HG02763 (cell line): Measurements from ENCODE around the gene CABP7.

Experiments used
- ATAC-seq: cut with Tn5 transposase; IDR thresholded peaks from one replicate; pipeline ENCODE4 v1.9.1; 2021; ENCODE audit warnings: mild to moderate bottlenecking, moderate library complexity; ENCODE audit not compliant: unreplicated experiment

The CABP7 gene

GRCh38 chr22:29768052-29768693 lies 48.4 kb downstream of the CABP7 start:
- ATAC-seq, result no peak

- no peak for ATAC-seq
Observed at GRCh38 chr22:29769723-29770321, 50.0 kb downstream of the CABP7 start.

- no peak for ATAC-seq
Observed at GRCh38 chr22:29772170-29772641, 52.4 kb downstream of the CABP7 start.

GRCh38 chr22:29773233-29773632 lies 53.4 kb downstream of the CABP7 start:
- ATAC-seq, result no peak

GRCh38 chr22:29780220-29780619 lies 60.4 kb downstream of the CABP7 start:
- no peak for ATAC-seq

GRCh38 chr22:29780748-29781676 lies 61.2 kb downstream of the CABP7 start:
- no peak for ATAC-seq
